ENCODE measurements around the gene HSF4.

The HSF4 gene

GRCh38 chr16:67162506-67163163 lies 1.9 kb upstream of the HSF4 start:
- Histone ChIP-seq H2AFZ (peak overlapping the region; percentile 80), H3K36me3 (ENCODE audit: control insufficient read depth, insufficient read depth, low read length) (no peaks in the 10 kb centered on the region), H3K9me3 (ENCODE audit: control insufficient read depth, low read length) (no peaks in the 10 kb centered on the region), H3K4me3 (ENCODE audit: low read depth, low read length) (peak overlapping the region; percentile 75), H3K4me2 (ENCODE audit: low read length) (peak overlapping the region; percentile 76), H3K9ac (no peak overlapping the region), H3K27ac (peak overlapping the region; percentile 74), H3K27me3 (ENCODE audit: control insufficient read depth, insufficient read depth, low read length) (no peaks in the 10 kb centered on the region), H3K4me1 (peaks cover 12% of the 10 kb centered on the region), H3K79me2 (no peaks in the 10 kb centered on the region)
- TF ChIP-seq CTCF (IDR thresholded peaks at IDR 0.05) = no peak

DNA sequence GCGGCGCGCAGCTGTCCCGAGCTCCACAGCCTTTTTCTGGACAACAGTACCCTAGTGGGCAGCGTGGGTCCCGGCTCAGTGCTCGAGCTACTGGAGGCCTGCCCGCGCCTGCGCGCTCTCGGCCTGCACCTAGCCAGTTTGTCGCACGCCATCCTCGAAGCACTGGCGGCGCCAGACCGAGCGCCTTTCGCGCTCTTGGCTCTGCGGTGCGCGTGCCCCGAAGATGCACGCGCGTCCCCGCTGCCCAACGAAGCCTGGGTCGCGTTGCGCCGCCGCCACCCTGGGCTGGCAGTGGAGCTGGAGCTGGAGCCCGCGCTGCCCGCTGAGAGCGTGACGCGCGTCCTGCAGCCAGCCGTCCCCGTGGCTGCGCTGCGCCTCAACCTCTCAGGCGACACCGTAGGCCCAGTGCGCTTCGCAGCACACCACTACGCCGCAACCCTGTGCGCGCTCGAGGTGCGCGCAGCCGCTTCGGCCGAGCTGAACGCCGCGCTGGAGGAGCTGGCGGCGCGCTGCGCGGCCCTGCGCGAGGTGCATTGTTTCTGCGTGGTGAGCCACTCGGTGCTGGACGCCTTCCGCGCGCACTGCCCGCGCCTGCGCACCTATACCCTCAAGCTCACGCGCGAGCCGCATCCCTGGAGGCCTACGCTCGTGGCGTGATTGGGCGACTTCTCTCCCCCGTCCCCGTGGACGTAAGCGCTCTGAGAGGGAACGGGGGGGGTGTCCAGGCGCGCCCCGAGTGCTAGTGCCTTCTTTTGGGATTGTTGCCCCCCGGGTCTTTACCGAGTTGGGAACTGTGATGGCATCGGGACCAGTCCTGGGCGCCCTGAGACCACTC lies 1.2 kb upstream of the HSF4 start:
- peak overlapping the region; percentile 74 for H3K27ac ChIP-seq
- H3K4me1 ChIP-seq = peaks cover 12% of the 10 kb centered on the region
- H3K36me3 ChIP-seq (ENCODE audit: control insufficient read depth, insufficient read depth, low read length) = no peaks in the 10 kb centered on the region
- H3K4me2 ChIP-seq (ENCODE audit: low read length) = peak overlapping the region; percentile 76
- H3K9ac ChIP-seq = no peak overlapping the region
- no peaks in the 10 kb centered on the region for H3K27me3 ChIP-seq (ENCODE audit: control insufficient read depth, insufficient read depth, low read length)
- H3K9me3 ChIP-seq (ENCODE audit: control insufficient read depth, low read length) = no peaks in the 10 kb centered on the region
- H3K4me3 ChIP-seq (ENCODE audit: low read depth, low read length) = peak overlapping the region; percentile 75
- peak overlapping the region; percentile 80 for H2AFZ ChIP-seq
- no peaks in the 10 kb centered on the region for H3K79me2 ChIP-seq
- TF ChIP-seq CTCF (IDR thresholded peaks at IDR 0.05) = no peak

DNA sequence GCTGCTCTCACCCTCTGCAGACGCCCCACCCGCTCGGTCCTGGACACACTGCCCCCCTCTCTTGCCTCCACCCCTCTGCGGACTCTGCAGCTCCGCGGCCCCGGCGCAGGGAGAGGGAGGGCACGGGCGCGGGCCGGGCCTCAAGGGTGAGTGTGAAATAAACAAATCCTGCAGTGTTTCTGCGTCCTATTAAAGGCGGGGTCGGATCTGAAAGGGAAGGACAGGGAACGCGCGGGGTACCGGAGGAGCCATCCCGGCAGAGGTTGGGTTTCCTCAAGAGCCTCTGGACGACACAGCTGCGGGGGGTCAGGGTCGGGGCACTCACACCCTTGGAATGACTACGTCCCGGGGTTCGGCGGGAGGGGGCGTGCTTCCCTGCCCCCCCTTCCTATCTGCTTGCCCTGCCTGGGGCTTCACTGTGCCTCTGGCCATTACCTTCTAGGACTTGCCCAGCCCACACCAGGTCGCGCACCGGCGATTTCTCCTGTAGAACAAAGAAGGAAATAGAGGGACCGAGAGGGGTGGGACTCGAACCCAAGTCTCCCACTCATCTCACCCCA lies 466 bp upstream of the HSF4 start:
- Histone ChIP-seq H3K4me1 (peaks cover 12% of the 10 kb centered on the region), H3K9ac (no peak overlapping the region), H3K4me3 (ENCODE audit: low read depth, low read length) (peak overlapping the region; percentile 75)

More for the DNA sequence above, 466 bp upstream of the HSF4 start:
- H3K36me3 ChIP-seq (ENCODE audit: control insufficient read depth, insufficient read depth, low read length) = no peaks in the 10 kb centered on the region
- H3K27me3 ChIP-seq (ENCODE audit: control insufficient read depth, insufficient read depth, low read length) = no peaks in the 10 kb centered on the region
- H2AFZ ChIP-seq = peak overlapping the region; percentile 80
- H3K9me3 ChIP-seq (ENCODE audit: control insufficient read depth, low read length) = no peaks in the 10 kb centered on the region
- H3K79me2 ChIP-seq = no peaks in the 10 kb centered on the region
- peak overlapping the region; percentile 76 for H3K4me2 ChIP-seq (ENCODE audit: low read length)
- no peak for TF ChIP-seq CTCF (IDR thresholded peaks at IDR 0.05)
- peak overlapping the region; percentile 74 for H3K27ac ChIP-seq

All from parathyroid adenoma (tissue), 2 donors.